ENCODE data around the gene WDR91.
"Not testable (repeated sequence)": the region's sequence is repeated elsewhere in the genome, so short reads cannot be mapped to it uniquely, and the experiment has no call there.

The WDR91 gene

DNA sequence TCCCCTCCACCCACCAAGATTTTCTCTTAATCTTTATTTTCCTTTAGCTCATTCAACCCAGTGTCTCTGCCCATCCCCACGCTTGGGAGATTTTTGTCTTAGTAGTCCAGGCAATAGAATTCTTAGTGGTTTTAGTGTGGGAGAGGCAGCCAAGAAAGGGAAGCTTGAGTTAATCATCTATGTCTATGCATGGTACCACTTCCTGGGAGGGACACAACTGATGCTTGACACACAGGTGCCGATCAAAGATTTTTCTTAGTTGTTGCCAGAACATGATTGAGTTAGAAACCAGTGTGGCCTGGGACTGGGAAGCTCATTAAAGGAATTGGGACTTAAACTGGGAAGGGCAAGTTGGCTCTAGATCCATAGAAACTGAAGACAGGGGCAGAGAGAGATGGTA lies 25.4 kb upstream of the WDR91 start:
- Histone ChIP-seq H3K27ac (no peak overlapping the region), H3K36me3 (no peaks in the 10 kb centered on the region), H3K4me3 (ENCODE audit: low read depth in 1 of 2, low read length in 1 of 2) (no peak overlapping the region), H3K4me1 (ENCODE audit: control insufficient read depth in 1 of 2, insufficient read depth in 1 of 2, low read depth in 1 of 2, low read length in 1 of 2) (no peaks in the 10 kb centered on the region), H3K9me3 (no peaks in the 10 kb centered on the region), H3K27me3 (no peaks in the 10 kb centered on the region)
- TF ChIP-seq CTCF (IDR thresholded peaks at IDR 0.05), result no peak

- TF ChIP-seq CTCF (IDR thresholded peaks at IDR 0.05), result no peak
- no peaks in the 10 kb centered on the region for H3K36me3 ChIP-seq
- no peak overlapping the region for H3K27ac ChIP-seq
- no peaks in the 10 kb centered on the region for H3K4me1 ChIP-seq (ENCODE audit: control insufficient read depth in 1 of 2, insufficient read depth in 1 of 2, low read depth in 1 of 2, low read length in 1 of 2)
- no peaks in the 10 kb centered on the region for H3K27me3 ChIP-seq
- H3K4me3 ChIP-seq (ENCODE audit: low read depth in 1 of 2, low read length in 1 of 2), result no peak overlapping the region
- H3K9me3 ChIP-seq, result no peaks in the 10 kb centered on the region
These were observed 24.5 kb upstream of the WDR91 start for GRCh38 chr7:135235841-135236240.

- no peaks in the 10 kb centered on the region for H3K4me1 ChIP-seq (ENCODE audit: control insufficient read depth in 1 of 2, insufficient read depth in 1 of 2, low read depth in 1 of 2, low read length in 1 of 2)
- H3K4me3 ChIP-seq (ENCODE audit: low read depth in 1 of 2, low read length in 1 of 2), result no peak overlapping the region
- TF ChIP-seq CTCF (IDR thresholded peaks at IDR 0.05), result no peak
- no peaks in the 10 kb centered on the region for H3K27me3 ChIP-seq
- no peaks in the 10 kb centered on the region for H3K36me3 ChIP-seq
- H3K27ac ChIP-seq, result no peak overlapping the region
- H3K9me3 ChIP-seq, result no peaks in the 10 kb centered on the region
These were observed 23.4 kb upstream of the WDR91 start for GRCh38 chr7:135234727-135235126.

- H3K4me3 ChIP-seq (ENCODE audit: low read depth in 1 of 2, low read length in 1 of 2); H3K27ac ChIP-seq; H3K27me3 ChIP-seq; H3K9me3 ChIP-seq; H3K36me3 ChIP-seq; H3K4me1 ChIP-seq (ENCODE audit: control insufficient read depth in 1 of 2, insufficient read depth in 1 of 2, low read depth in 1 of 2, low read length in 1 of 2): not testable (repeated sequence)
These were observed 22.8 kb upstream of the WDR91 start for GRCh38 chr7:135234095-135234494.

DNA sequence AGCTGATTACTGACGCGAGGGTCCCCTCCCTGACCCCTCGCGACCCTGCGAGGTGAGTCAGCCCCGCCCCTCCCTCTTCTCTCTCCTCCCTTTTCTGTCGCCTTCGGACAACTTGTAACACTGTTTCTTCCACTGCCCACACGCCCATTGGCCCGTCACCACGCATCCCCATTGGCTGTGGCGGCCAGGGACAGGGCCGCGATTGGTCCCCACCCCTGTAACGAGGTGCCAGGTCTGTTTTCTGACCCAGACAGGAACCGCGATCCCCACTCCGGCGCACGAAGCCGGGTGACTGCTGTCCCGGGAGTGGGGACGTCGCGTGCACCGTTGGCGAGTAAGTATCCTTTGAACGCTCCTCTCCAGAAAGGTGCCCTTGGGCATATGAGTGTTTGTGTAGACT lies 22.2 kb upstream of the WDR91 start, which contains the start of gene STRA8:
Gene STRA8, plus strand, starts transcription at position 269 of the 400 bp plus-strand sequence. CDS start 6,687 bp downstream, outside the sequence.
- Histone ChIP-seq H3K27me3 (no peaks in the 10 kb centered on the region), H3K36me3 (no peaks in the 10 kb centered on the region), H3K9me3 (no peaks in the 10 kb centered on the region), H3K4me3 (ENCODE audit: low read depth in 1 of 2, low read length in 1 of 2) (no peak within 1 kb of the TSS), H3K27ac (no peak within 1 kb of the TSS), H3K4me1 (ENCODE audit: control insufficient read depth in 1 of 2, insufficient read depth in 1 of 2, low read depth in 1 of 2, low read length in 1 of 2) (no peaks in the 10 kb centered on the region)
- TF ChIP-seq CTCF (IDR thresholded peaks at IDR 0.05), result no peak

DNA sequence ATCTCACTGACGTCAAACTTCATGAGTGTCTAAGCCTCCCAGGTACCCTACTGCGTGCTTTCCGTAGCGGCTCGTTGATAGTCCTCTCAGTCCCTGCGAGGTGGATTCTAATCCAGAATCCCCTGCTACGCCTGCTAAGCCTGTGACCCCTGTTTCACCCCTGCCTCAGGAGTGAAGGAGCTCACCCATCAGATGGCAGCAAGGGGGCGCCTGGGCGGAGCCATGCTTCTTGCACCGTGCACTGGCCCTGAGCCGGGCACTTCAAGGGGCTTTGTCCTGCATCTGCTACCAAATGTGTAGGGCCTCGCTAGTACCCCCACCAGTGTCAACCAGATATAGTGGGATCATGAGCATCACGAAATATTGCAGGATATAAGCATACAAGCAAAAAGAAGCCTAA lies 21.4 kb upstream of the WDR91 start:
- H3K27me3 ChIP-seq, result no peaks in the 10 kb centered on the region
- H3K4me3 ChIP-seq (ENCODE audit: low read depth in 1 of 2, low read length in 1 of 2), result no peak overlapping the region
- no peaks in the 10 kb centered on the region for H3K4me1 ChIP-seq (ENCODE audit: control insufficient read depth in 1 of 2, insufficient read depth in 1 of 2, low read depth in 1 of 2, low read length in 1 of 2)
- TF ChIP-seq CTCF (IDR thresholded peaks at IDR 0.05), result no peak
- no peaks in the 10 kb centered on the region for H3K36me3 ChIP-seq
- no peak overlapping the region for H3K27ac ChIP-seq
- H3K9me3 ChIP-seq, result no peaks in the 10 kb centered on the region

Data from neutrophil (primary cell).